Measurements from ENCODE around the gene MALAT1. TPM values are rescaled to one million over a fixed set of nuclear protein-coding genes. Genes with fewer than 3 reads are reported as not detected.

The MALAT1 gene
- total and polyA plus RNA-seq, 2 experiments from 2014 or later: 2,206 to 6,020 TPM

DNA sequence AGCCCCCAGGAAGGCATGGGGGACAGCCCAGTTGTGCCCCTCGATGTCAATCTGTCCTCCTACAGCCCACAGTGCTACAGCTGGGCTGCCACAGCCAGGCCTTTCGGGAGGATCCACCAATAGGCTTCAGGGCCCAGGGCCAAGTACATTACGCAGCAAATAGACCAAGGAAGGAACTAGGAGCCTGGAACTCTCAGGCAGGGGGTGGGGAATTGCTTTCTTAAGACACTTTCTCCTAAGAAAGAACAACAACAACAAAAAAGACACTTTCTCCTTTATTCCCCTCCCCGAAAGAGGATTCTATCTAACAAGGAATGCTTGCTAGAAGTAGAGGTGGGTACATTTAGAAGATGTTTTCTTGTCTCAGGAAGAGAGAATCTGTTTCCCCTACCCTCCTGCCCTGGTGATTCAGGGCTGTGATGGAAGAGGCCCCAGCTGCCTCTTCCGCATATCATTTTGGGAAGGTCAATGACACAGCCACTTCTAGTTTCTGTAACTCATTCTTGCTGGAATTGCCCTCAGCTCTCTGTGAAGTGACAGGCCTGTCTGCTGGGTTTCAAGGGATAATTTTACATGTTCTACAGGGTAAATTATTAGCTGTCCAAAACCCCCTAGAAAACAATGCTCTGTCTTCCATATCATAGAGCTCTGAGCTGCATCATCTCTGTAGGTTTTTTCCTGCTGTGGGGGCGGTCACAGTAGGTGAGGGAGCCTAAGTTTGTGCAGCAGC lies 6.0 kb upstream of the MALAT1 start (continued):
- TF ChIP-seq, protein P1, sequence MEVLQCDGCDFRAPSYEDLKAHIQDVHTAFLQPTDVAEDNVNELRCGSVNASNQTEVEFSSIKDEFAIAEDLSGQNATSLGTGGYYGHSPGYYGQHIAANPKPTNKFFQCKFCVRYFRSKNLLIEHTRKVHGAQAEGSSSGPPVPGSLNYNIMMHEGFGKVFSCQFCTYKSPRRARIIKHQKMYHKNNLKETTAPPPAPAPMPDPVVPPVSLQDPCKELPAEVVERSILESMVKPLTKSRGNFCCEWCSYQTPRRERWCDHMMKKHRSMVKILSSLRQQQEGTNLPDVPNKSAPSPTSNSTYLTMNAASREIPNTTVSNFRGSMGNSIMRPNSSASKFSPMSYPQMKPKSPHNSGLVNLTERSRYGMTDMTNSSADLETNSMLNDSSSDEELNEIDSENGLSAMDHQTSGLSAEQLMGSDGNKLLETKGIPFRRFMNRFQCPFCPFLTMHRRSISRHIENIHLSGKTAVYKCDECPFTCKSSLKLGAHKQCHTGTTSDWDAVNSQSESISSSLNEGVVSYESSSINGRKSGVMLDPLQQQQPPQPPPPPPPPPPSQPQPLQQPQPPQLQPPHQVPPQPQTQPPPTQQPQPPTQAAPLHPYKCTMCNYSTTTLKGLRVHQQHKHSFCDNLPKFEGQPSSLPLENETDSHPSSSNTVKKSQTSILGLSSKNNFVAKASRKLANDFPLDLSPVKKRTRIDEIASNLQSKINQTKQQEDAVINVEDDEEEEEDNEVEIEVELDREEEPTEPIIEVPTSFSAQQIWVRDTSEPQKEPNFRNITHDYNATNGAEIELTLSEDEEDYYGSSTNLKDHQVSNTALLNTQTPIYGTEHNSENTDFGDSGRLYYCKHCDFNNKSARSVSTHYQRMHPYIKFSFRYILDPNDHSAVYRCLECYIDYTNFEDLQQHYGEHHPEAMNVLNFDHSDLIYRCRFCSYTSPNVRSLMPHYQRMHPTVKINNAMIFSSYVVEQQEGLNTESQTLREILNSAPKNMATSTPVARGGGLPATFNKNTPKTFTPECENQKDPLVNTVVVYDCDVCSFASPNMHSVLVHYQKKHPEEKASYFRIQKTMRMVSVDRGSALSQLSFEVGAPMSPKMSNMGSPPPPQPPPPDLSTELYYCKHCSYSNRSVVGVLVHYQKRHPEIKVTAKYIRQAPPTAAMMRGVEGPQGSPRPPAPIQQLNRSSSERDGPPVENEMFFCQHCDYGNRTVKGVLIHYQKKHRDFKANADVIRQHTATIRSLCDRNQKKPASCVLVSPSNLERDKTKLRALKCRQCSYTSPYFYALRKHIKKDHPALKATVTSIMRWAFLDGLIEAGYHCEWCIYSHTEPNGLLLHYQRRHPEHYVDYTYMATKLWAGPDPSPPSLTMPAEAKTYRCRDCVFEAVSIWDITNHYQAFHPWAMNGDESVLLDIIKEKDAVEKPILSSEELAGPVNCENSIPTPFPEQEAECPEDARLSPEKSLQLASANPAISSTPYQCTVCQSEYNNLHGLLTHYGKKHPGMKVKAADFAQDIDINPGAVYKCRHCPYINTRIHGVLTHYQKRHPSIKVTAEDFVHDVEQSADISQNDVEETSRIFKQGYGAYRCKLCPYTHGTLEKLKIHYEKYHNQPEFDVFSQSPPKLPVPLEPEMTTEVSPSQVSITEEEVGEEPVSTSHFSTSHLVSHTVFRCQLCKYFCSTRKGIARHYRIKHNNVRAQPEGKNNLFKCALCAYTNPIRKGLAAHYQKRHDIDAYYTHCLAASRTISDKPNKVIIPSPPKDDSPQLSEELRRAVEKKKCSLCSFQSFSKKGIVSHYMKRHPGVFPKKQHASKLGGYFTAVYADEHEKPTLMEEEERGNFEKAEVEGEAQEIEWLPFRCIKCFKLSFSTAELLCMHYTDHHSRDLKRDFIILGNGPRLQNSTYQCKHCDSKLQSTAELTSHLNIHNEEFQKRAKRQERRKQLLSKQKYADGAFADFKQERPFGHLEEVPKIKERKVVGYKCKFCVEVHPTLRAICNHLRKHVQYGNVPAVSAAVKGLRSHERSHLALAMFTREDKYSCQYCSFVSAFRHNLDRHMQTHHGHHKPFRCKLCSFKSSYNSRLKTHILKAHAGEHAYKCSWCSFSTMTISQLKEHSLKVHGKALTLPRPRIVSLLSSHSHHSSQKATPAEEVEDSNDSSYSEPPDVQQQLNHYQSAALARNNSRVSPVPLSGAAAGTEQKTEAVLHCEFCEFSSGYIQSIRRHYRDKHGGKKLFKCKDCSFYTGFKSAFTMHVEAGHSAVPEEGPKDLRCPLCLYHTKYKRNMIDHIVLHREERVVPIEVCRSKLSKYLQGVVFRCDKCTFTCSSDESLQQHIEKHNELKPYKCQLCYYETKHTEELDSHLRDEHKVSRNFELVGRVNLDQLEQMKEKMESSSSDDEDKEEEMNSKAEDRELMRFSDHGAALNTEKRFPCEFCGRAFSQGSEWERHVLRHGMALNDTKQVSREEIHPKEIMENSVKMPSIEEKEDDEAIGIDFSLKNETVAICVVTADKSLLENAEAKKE (CRISPR knock-in tag; IDR thresholded peaks at IDR 0.05): no peak
- TF ChIP-seq, protein P2, sequence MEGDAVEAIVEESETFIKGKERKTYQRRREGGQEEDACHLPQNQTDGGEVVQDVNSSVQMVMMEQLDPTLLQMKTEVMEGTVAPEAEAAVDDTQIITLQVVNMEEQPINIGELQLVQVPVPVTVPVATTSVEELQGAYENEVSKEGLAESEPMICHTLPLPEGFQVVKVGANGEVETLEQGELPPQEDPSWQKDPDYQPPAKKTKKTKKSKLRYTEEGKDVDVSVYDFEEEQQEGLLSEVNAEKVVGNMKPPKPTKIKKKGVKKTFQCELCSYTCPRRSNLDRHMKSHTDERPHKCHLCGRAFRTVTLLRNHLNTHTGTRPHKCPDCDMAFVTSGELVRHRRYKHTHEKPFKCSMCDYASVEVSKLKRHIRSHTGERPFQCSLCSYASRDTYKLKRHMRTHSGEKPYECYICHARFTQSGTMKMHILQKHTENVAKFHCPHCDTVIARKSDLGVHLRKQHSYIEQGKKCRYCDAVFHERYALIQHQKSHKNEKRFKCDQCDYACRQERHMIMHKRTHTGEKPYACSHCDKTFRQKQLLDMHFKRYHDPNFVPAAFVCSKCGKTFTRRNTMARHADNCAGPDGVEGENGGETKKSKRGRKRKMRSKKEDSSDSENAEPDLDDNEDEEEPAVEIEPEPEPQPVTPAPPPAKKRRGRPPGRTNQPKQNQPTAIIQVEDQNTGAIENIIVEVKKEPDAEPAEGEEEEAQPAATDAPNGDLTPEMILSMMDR (conservative IDR thresholded peaks at IDR 0.05; ENCODE audit: low read depth in 2 of 2): no peak
- TF ChIP-seq STAT1 (IDR thresholded peaks at IDR 0.05; ENCODE audit: unreplicated experiment): no peak
- TF ChIP-seq POLR2AphosphoS5 (IDR thresholded peaks at IDR 0.05; ENCODE audit: low read depth): no peak

DNA sequence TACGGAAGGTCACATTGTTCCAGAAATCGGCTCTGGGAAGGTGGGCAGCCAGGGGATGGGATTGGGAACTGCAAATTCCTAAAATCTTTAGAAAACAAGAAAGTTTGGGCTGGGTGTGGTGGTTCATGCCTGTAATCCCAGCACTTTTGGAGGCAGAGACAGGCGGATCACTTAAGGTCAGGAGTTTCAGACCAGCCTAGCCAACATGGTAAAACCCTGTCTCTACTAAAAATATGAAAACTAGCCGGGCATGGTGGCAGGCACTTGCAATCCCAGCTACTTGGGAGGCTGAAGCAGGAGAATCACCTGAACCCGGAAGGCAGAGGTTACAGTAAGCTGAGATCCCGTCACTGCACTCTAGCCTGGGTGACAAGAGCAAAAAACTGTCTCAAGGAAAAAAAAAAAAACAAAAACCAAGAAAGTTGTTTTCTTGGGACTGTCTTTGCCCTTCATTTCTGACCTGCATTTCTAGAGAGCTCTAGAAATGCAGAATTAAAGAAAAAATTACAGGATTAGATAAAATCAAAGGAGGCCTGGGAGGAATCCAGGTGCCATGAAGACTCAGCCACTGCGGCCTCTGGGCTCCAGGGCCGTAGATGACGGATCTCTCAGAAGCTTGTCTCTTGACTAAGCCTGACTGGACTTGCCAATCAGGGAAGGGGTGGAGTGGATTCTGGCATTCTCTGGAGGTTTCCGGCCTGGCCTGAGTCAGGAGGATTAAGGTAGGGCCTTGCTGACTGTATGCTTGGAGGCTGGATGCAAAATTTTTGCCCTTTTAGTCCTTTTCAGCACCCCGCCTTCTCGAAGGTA lies 5.3 kb upstream of the MALAT1 start:
- Histone ChIP-seq H3K4me2 (peak overlapping the region; percentile 22; the same call in 1 of the 2 replicates), H3K4me1 (ENCODE audit: insufficient read depth) (peaks cover 63% of the 10 kb centered on the region)
- H3K4me3 Mint-ChIP-seq: no peak overlapping the region; the same call in 2 of the 3 replicates
- TF ChIP-seq, protein P3, sequence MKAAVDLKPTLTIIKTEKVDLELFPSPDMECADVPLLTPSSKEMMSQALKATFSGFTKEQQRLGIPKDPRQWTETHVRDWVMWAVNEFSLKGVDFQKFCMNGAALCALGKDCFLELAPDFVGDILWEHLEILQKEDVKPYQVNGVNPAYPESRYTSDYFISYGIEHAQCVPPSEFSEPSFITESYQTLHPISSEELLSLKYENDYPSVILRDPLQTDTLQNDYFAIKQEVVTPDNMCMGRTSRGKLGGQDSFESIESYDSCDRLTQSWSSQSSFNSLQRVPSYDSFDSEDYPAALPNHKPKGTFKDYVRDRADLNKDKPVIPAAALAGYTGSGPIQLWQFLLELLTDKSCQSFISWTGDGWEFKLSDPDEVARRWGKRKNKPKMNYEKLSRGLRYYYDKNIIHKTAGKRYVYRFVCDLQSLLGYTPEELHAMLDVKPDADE (IDR thresholded peaks at IDR 0.05): no peak

More for the DNA sequence above, 5.3 kb upstream of the MALAT1 start:
- H3F3A ChIP-seq (replicated peaks; ENCODE audit: low read depth): peaks cover 9% of the 10 kb centered on the region
- peaks cover 40% of the 10 kb centered on the region for H3K27me3 Mint-ChIP-seq (ENCODE audit: insufficient read depth, low read depth, poor library complexity)
- H3K79me2 ChIP-seq (replicated peaks; ENCODE audit: insufficient read depth): peaks cover 5% of the 10 kb centered on the region; the same call in 1 of the 2 replicates
- peak overlapping the region; percentile 49; the same call in 1 of the 2 replicates for H2AFZ ChIP-seq
- no peaks in the 10 kb centered on the region for H3K36me3 ChIP-seq (ENCODE audit: insufficient read depth)
- H3K36me3 Mint-ChIP-seq (ENCODE audit: low read depth): no peaks in the 10 kb centered on the region
- H3K9me2 ChIP-seq (ENCODE audit: insufficient read depth): no peaks in the 10 kb centered on the region
- no peaks in the 10 kb centered on the region; the same call in 2 of the 3 replicates for H3K9me3 Mint-ChIP-seq
- no peak overlapping the region for H3K4me3 ChIP-seq
- H3K4me1 Mint-ChIP-seq: peaks cover 70% of the 10 kb centered on the region
- no peaks in the 10 kb centered on the region for H4K20me1 ChIP-seq (replicated peaks; ENCODE audit: insufficient read depth)
- peak; percentile 18 for DNase-seq (ENCODE audit: low spot score)
- peak overlapping the region; percentile 70 for H3K27ac Mint-ChIP-seq
- peak overlapping the region; percentile 46 for H3K27ac ChIP-seq (ENCODE audit: low read depth)
- H3K27me3 ChIP-seq (ENCODE audit: insufficient read depth): no peaks in the 10 kb centered on the region
- no peak for ATAC-seq

All from GM23338 (cell line).